GM21737 (cell line): ENCODE data around the gene WNT10A.
"Not testable (repeated sequence)": the region's sequence is repeated elsewhere in the genome, so short reads cannot be mapped to it uniquely, and the experiment has no call there.

Experiments used
- ATAC-seq: cut with Tn5 transposase; IDR thresholded peaks from one replicate; pipeline ENCODE4 v1.9.1; 2021; ENCODE audit warnings: mild to moderate bottlenecking, moderate library complexity; ENCODE audit not compliant: unreplicated experiment

WNT10A gene

DNA sequence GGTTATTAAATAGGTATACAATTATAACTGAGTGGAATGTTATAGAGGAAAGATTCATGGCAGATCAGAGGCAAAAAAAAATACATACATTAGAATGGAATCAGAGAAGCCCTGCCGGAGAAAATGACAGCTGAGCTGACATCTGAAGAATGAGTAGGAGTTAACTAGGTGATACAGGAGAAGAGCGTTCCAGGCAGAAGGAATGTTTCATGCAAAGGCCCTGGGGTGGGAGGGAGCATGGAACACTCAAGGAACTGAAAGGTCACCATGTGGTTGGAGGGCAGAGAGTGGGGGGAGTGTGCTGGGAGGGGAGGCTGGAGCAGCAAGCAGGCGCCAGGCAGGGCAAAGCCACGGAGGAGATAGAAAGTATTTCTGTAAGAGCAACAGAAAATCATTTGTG is 47.2 kb downstream of the WNT10A start:
- ATAC-seq, result no peak

DNA sequence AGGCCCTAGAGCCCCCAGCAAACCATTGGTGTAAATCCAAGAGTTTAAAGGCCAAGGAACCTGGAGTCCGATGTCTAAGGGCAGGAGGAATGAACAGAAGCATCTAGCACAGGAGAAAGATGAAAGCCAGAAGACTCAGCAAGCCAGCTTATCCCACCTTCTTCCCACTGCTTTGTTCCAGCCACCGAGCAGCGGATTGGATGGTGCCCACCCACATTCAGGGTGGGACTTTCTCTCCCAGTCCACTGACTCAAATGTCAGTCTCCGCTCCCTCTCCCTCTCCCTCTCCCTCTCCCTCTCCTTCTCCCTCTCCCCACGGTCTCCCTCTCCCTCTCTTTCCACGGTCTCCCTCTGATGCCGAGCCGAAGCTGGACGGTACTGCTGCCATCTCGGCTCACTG is 49.8 kb downstream of the WNT10A start:
- not testable (repeated sequence) for ATAC-seq

GRCh38 chr2:218931751-218932150 is 51.1 kb downstream of the WNT10A start:
- not testable (repeated sequence) for ATAC-seq
